HCT116 (cell line): ENCODE data around the gene NOL3. TPM values are rescaled to one million over a fixed set of nuclear protein-coding genes. Genes with fewer than 3 reads are reported as not detected.
A peak's percentile ranks its signal among the peaks of the same experiment; 100 is the strongest.

Experiments used
- ATAC-seq: fragments of 200-7000 bp; cut with Tn5 transposase; 2 replicates; pipeline ENCODE4 v1.9.1; 2020; ENCODE audit warnings: mild to moderate bottlenecking, moderate library complexity
- BruUV-seq: library from RNA; stranded (reverse); fragments of 400-500 nt; replicated peaks from 2 replicates; lab custom pipeline; 2021; lab: Mats Ljungman, UMichigan
- CTCF ChIA-PET: fragments of 300-600 bp; sonication (Branson Sonifier 250); formaldehyde crosslinking; loops from one replicate; lab custom pipeline; 2021; ENCODE audit warnings: antibody characterized with exemption; lab: Charles Lee
- POLR2A ChIA-PET: fragments of 300-600, 350-600 bp; sonication (Branson Sonifier 250); formaldehyde crosslinking; loops from one replicate; lab custom pipeline; 2021; ENCODE audit warnings: antibody characterized with exemption; lab: Charles Lee
- RAD21 ChIA-PET, 2 experiments: fragments of 300-600 bp; sonication (Branson Sonifier 250); formaldehyde crosslinking; loops; one replicate each; lab custom pipeline; 2023; ENCODE audit warnings: low total read pairs in 2 of 2; ENCODE audit not compliant: uncharacterized antibody in 2 of 2, unreplicated experiment in 2 of 2, low non-redundant PET in 1 of 2; lab: Charles Lee
- DNase-seq: peaks from one replicate; pipeline ENCODE4 v3.0.0-alpha.2; 2010; ENCODE audit warnings: low read depth, low spot score
- H2AFZ ChIP-seq: fragments of 200-600 bp; shearing (Covaris generic), sonication (generic); 2 replicates; pipeline ENCODE4 v1.6.1; 2017; ENCODE audit warnings: low read depth, mixed run types, mixed read lengths, antibody characterized with exemption, low read length; ENCODE audit not compliant: poor library complexity, severe bottlenecking
- H3K27ac ChIP-seq: 2 replicates; pipeline ENCODE4 v1.5.1; 2012; ENCODE audit warnings: low read depth, low read length
- H3K27me3 ChIP-seq: fragments of 200-600 bp; sonication (generic); 2 replicates; pipeline ENCODE4 v1.6.1; 2016; ENCODE audit warnings: mixed run types, low read length, mixed read lengths; ENCODE audit not compliant: insufficient read depth
- H3K36me3 ChIP-seq, 2 experiments: fragments of 200-500 bp in 1 of 2; fragments of 200-600 bp in 1 of 2; sonication (Bioruptor generic) in 1 of 2; sonication (generic) in 1 of 2; 2 replicates each; pipeline versions ENCODE4 v1.5.1 to v1.6.1; 2014 to 2016; ENCODE audit warnings: low read length in 2 of 2, inconsistent platforms in 1 of 2, mixed read lengths in 1 of 2, mixed run types in 1 of 2; ENCODE audit not compliant: insufficient read depth in 2 of 2, control insufficient read depth in 1 of 2
- H3K4me1 ChIP-seq, 2 experiments: fragments of 200-600 bp in 1 of 2; sonication (generic) in 1 of 2; 2 replicates each; pipeline versions ENCODE4 v1.5.1 to v1.6.1; 2012 to 2017; ENCODE audit warnings: low read length in 2 of 2, inconsistent platforms in 1 of 2, mild to moderate bottlenecking in 1 of 2, mixed read lengths in 1 of 2, mixed run types in 1 of 2, moderate library complexity in 1 of 2; ENCODE audit not compliant: insufficient read depth in 2 of 2, control insufficient read depth in 1 of 2
- H3K4me2 ChIP-seq: fragments of 200-600 bp; sonication (generic); 2 replicates; pipeline ENCODE4 v1.6.1; 2017; ENCODE audit warnings: mixed run types, low read length, mixed read lengths
- H3K4me3 ChIP-seq, 2 experiments: fragments of 200-600 bp in 1 of 2; sonication (generic) in 1 of 2; replicated peaks in 1 of 2; 2 replicates each; pipeline ENCODE4 v1.5.1; 2011 to 2016; ENCODE audit warnings: low read length in 2 of 2, control low read depth in 1 of 2, low read depth in 1 of 2, mild to moderate bottlenecking in 1 of 2, mixed read lengths in 1 of 2, mixed run types in 1 of 2
- H3K79me2 ChIP-seq: fragments of 200-600 bp; sonication (generic); 2 replicates; pipeline ENCODE4 v1.6.1; 2017; ENCODE audit warnings: mild to moderate bottlenecking, mixed run types, low read length, moderate library complexity, mixed read lengths; ENCODE audit not compliant: insufficient read depth
- H3K9ac ChIP-seq: fragments of 200-600 bp; sonication (generic); 2 replicates; pipeline ENCODE4 v1.6.1; 2016; ENCODE audit warnings: low read length, mixed read lengths
- H3K9me2 ChIP-seq: fragments of 200-600 bp; sonication (generic), shearing (Covaris generic); 2 replicates; pipeline ENCODE4 v1.6.1; 2017; ENCODE audit warnings: mixed run types, mild to moderate bottlenecking, moderate library complexity; ENCODE audit not compliant: insufficient read depth
- H3K9me3 ChIP-seq, 2 experiments: fragments of 200-500 bp in 1 of 2; fragments of 200-600 bp in 1 of 2; sonication (Bioruptor generic) in 1 of 2; sonication (generic) in 1 of 2; 2 replicates each; pipeline ENCODE4 v1.6.1; 2014 to 2017; ENCODE audit warnings: low read length in 2 of 2, mixed read lengths in 2 of 2, inconsistent platforms in 1 of 2, low read depth in 1 of 2, mild to moderate bottlenecking in 1 of 2, mixed run types in 1 of 2, moderate library complexity in 1 of 2; ENCODE audit not compliant: control insufficient read depth in 1 of 2, insufficient read depth in 1 of 2
- H4K20me1 ChIP-seq: fragments of 200-600 bp; sonication (generic), shearing (Covaris generic); 2 replicates; pipeline ENCODE4 v1.6.1; 2017; ENCODE audit warnings: mixed run types, mild to moderate bottlenecking, moderate library complexity; ENCODE audit not compliant: insufficient read depth
- CEBPB ChIP-seq: IDR thresholded peaks from 2 replicates; pipeline ENCODE4 v1.6.1; 2012; ENCODE audit warnings: low read depth
- EGR1 ChIP-seq: IDR thresholded peaks from 2 replicates; pipeline ENCODE4 v1.6.1; 2012; ENCODE audit warnings: low read depth
- ELF1 ChIP-seq: IDR thresholded peaks from 2 replicates; pipeline ENCODE4 v1.6.1; 2012; ENCODE audit warnings: low read depth, borderline replicate concordance
- EZH2 ChIP-seq: fragments of 200-600 bp; sonication (generic); IDR thresholded peaks from 2 replicates; pipeline ENCODE4 v1.6.1; 2017; ENCODE audit warnings: antibody characterized with exemption, mixed run types
- EZH2phosphoT487 ChIP-seq: fragments of 200-600 bp; IDR thresholded peaks from 2 replicates; pipeline ENCODE4 v1.6.1; 2018; ENCODE audit warnings: antibody characterized with exemption, borderline replicate concordance
- FOSL1 ChIP-seq: IDR thresholded peaks from 2 replicates; pipeline ENCODE4 v1.6.1; 2012; ENCODE audit warnings: low read depth
- JUND ChIP-seq: IDR thresholded peaks from 2 replicates; pipeline ENCODE4 v1.6.1; 2012
- MAX ChIP-seq: IDR thresholded peaks from 2 replicates; pipeline ENCODE4 v1.6.1; 2012
- POLR2AphosphoS5 ChIP-seq: IDR thresholded peaks from 2 replicates; pipeline ENCODE4 v1.6.1; 2011; ENCODE audit warnings: mild to moderate bottlenecking, low read depth, low read length, moderate library complexity
- RAD21 ChIP-seq: IDR thresholded peaks from 2 replicates; pipeline ENCODE4 v1.6.1; 2012; ENCODE audit warnings: low read depth, mild to moderate bottlenecking
- SP1 ChIP-seq: IDR thresholded peaks from 2 replicates; pipeline ENCODE4 v1.6.1; 2012; ENCODE audit warnings: low read depth
- SRF ChIP-seq: IDR thresholded peaks from 2 replicates; pipeline ENCODE4 v1.6.1; 2012; ENCODE audit warnings: low read depth
- TCF7L2 ChIP-seq: IDR thresholded peaks from 2 replicates; pipeline ENCODE4 v1.7.0; 2011; ENCODE audit warnings: borderline replicate concordance, inconsistent platforms; ENCODE audit not compliant: insufficient read depth, insufficient read length; ENCODE audit errors: extremely low read depth
- YY1 ChIP-seq: IDR thresholded peaks from 2 replicates; pipeline ENCODE4 v1.6.1; 2011; ENCODE audit warnings: low read length, low read depth, moderate library complexity, mild to moderate bottlenecking; ENCODE audit not compliant: insufficient replicate concordance; ENCODE audit errors: extremely low read depth
- ZFX ChIP-seq: fragments of 450-650 bp; IDR thresholded peaks from 2 replicates; pipeline ENCODE4 v1.6.1; 2017
- ZNF274 ChIP-seq: fragments of 200-500 bp; sonication (Bioruptor generic); IDR thresholded peaks from 2 replicates; pipeline ENCODE4 v1.6.1; 2014; ENCODE audit warnings: mild to moderate bottlenecking, low read depth, low read length, inconsistent platforms
- intact Hi-C: fragments of 100-400 bp; cut with micrococcal nuclease; formaldehyde crosslinking; loops from 2 replicates; pipeline ENCODE4 v1.10.0; 2022
- total RNA-seq: library from RNA; stranded (reverse); gene quantifications from one replicate; pipeline ENCODE4 v1.2.1, GENCODE V29; 2021; ENCODE audit not compliant: unreplicated experiment
- TF ChIP-seq, protein P1 (sequence below): IDR thresholded peaks from 2 replicates; pipeline ENCODE4 v1.6.1; 2012; ENCODE audit warnings: low read depth
- TF ChIP-seq, protein P2 (sequence below): IDR thresholded peaks from 2 replicates; pipeline ENCODE4 v1.6.1; 2012
- TF ChIP-seq, protein P3 (sequence below), 3 experiments: fragments of 200-600 bp in 1 of 3; sonication (generic) in 1 of 3; IDR thresholded peaks in 2 of 3; conservative IDR thresholded peaks in 1 of 3; 2 replicates each; pipeline ENCODE4 v1.5.1; 2012 to 2017; ENCODE audit warnings: low read depth in 2 of 3, low read length in 2 of 3, antibody characterized with exemption in 1 of 3, borderline replicate concordance in 1 of 3, control low read depth in 1 of 3, mild to moderate bottlenecking in 1 of 3, mixed read lengths in 1 of 3, mixed run types in 1 of 3, moderate library complexity in 1 of 3; ENCODE audit not compliant: insufficient read depth in 1 of 3

The NOL3 gene
- total RNA-seq, 1 experiment from 2014 or later: 54.0 TPM

DNA sequence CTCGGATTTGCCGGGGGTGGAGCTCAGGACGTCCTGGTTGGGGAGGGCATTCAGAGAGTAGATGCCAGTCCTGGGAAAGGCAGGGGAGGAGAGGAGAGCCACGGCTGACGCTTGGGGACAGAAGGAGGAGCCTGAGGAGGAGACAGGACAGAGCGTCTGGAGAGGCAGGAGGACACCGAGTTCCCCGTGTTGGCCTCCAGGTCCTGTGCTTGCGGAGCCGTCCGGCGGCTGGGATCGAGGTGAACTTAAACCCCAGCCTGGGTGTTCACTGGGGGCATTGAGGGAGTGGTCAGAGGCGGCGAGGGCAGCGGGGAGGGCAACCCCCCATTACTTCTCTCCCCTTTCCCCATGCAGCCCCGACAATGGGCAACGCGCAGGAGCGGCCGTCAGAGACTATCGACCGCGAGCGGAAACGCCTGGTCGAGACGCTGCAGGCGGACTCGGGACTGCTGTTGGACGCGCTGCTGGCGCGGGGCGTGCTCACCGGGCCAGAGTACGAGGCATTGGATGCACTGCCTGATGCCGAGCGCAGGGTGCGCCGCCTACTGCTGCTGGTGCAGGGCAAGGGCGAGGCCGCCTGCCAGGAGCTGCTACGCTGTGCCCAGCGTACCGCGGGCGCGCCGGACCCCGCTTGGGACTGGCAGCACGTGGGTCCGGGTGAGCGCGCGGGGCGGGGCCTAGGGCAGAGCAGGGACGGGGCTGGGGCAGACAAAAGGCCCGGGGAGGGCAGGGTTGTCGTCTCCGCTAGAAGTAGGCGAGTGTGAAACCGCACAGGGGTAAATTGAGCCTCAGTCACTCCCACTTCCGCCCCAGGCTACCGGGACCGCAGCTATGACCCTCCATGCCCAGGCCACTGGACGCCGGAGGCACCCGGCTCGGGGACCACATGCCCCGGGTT is 3.7 kb downstream of the NOL3 start:
- Histone ChIP-seq H3K9ac (peak overlapping the region; percentile 84), H3K4me3 (peak overlapping the region; percentile 67 to 70), H3K27me3 (no peaks in the 10 kb centered on the region), H3K9me2 (no peaks in the 10 kb centered on the region), H3K9me3 (no peaks in the 10 kb centered on the region), H3K36me3 (0 out of 4 replicates have a peak, but pooled peaks cover 0 to 6% of the 10 kb centered on the region in 2 experiments), H3K4me2 (peak overlapping the region; percentile 75), H4K20me1 (no peaks in the 10 kb centered on the region), H3K4me1 (peaks cover 57 to 90% of the 10 kb centered on the region in 2 experiments), H3K79me2 (peaks cover 8% of the 10 kb centered on the region; the same call in 1 of the 2 replicates), H2AFZ (no peak overlapping the region), H3K27ac (peak overlapping the region; percentile 97)
- DNase-seq: no peak
- BruUV-seq: no TSS peak
- CTCF ChIA-PET: interaction anchor here (0.7 to 2.4 kb wide), 5 partner anchors 13 to 156 kb away, joined by 3 to 9 read pairs (median 8); no protein-coding TSS in a partner anchor
- RAD21 ChIA-PET: interaction anchor here (0.6 to 1.2 kb wide), 2 partner anchors 72 to 156 kb away, joined by 3 read pairs; no protein-coding TSS in a partner anchor
- intact Hi-C loops: loop anchor here (1.0 kb wide), 1 partner anchor 159 kb away; no protein-coding TSS in a partner anchor
- ATAC-seq: peak; percentile 63
- POLR2A ChIA-PET: interaction anchor here (0.8 to 2.0 kb wide), 4 partner anchors 10 to 301 kb away, joined by 3 to 11 read pairs (median 4); partner anchors contain the start of gene MATCAP1
- TF ChIP-seq RAD21: no peak
- no peak for TF ChIP-seq ZNF274
- no peak for TF ChIP-seq EZH2phosphoT487
- no peak for TF ChIP-seq SP1
- no peak for TF ChIP-seq MAX
- TF ChIP-seq FOSL1: no peak
- TF ChIP-seq POLR2AphosphoS5: peak; percentile 79
- TF ChIP-seq JUND: no peak
- TF ChIP-seq YY1: no peak
- no peak for TF ChIP-seq EZH2
- no peak for TF ChIP-seq ELF1
- TF ChIP-seq, protein P1, sequence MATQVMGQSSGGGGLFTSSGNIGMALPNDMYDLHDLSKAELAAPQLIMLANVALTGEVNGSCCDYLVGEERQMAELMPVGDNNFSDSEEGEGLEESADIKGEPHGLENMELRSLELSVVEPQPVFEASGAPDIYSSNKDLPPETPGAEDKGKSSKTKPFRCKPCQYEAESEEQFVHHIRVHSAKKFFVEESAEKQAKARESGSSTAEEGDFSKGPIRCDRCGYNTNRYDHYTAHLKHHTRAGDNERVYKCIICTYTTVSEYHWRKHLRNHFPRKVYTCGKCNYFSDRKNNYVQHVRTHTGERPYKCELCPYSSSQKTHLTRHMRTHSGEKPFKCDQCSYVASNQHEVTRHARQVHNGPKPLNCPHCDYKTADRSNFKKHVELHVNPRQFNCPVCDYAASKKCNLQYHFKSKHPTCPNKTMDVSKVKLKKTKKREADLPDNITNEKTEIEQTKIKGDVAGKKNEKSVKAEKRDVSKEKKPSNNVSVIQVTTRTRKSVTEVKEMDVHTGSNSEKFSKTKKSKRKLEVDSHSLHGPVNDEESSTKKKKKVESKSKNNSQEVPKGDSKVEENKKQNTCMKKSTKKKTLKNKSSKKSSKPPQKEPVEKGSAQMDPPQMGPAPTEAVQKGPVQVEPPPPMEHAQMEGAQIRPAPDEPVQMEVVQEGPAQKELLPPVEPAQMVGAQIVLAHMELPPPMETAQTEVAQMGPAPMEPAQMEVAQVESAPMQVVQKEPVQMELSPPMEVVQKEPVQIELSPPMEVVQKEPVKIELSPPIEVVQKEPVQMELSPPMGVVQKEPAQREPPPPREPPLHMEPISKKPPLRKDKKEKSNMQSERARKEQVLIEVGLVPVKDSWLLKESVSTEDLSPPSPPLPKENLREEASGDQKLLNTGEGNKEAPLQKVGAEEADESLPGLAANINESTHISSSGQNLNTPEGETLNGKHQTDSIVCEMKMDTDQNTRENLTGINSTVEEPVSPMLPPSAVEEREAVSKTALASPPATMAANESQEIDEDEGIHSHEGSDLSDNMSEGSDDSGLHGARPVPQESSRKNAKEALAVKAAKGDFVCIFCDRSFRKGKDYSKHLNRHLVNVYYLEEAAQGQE: no peak
- TF ChIP-seq ZFX: peak; percentile 27; the same call in 1 of the 2 replicates
- TF ChIP-seq CEBPB: no peak
- TF ChIP-seq, protein P2, sequence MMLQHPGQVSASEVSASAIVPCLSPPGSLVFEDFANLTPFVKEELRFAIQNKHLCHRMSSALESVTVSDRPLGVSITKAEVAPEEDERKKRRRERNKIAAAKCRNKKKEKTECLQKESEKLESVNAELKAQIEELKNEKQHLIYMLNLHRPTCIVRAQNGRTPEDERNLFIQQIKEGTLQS: no peak
- TF ChIP-seq, protein P3, sequence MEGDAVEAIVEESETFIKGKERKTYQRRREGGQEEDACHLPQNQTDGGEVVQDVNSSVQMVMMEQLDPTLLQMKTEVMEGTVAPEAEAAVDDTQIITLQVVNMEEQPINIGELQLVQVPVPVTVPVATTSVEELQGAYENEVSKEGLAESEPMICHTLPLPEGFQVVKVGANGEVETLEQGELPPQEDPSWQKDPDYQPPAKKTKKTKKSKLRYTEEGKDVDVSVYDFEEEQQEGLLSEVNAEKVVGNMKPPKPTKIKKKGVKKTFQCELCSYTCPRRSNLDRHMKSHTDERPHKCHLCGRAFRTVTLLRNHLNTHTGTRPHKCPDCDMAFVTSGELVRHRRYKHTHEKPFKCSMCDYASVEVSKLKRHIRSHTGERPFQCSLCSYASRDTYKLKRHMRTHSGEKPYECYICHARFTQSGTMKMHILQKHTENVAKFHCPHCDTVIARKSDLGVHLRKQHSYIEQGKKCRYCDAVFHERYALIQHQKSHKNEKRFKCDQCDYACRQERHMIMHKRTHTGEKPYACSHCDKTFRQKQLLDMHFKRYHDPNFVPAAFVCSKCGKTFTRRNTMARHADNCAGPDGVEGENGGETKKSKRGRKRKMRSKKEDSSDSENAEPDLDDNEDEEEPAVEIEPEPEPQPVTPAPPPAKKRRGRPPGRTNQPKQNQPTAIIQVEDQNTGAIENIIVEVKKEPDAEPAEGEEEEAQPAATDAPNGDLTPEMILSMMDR (IDR thresholded peaks at IDR 0.05 in 2 of 3, conservative IDR thresholded peaks at IDR 0.05 in 1 of 3; ENCODE audit: borderline replicate concordance in 1 of 3, insufficient read depth in 1 of 3, low read depth in 2 of 3, low read length in 2 of 3): peak in 1 of 3 experiments; percentile 18; a peak in 2 of 6 replicates
- TF ChIP-seq EGR1: no peak
- no peak for TF ChIP-seq SRF
- peak; percentile 30 for TF ChIP-seq TCF7L2
